GM13976 (cell line): ENCODE measurements around the gene GABBR2.

ENCODE experiments used
- DNase-seq: peaks from one replicate; pipeline ENCODE4 v3.0.0; 2012; ENCODE audit warnings: low spot score
- CTCF ChIP-seq: IDR thresholded peaks from 2 replicates; pipeline ENCODE4 v1.5.1; 2012; ENCODE audit warnings: borderline replicate concordance, mild to moderate bottlenecking; ENCODE audit not compliant: insufficient read depth; ENCODE audit errors: extremely low read depth, missing control alignments, control extremely low read depth
- in situ Hi-C: fragments of 300-500 bp; cut with MboI; formaldehyde crosslinking; loops from one replicate; pipeline ENCODE4 v1.12.0; 2022; ENCODE audit warnings: low sequenced_read_pairs, mixed read lengths, inconsistent platforms; ENCODE audit not compliant: unreplicated experiment

Gene GABBR2

GRCh38 chr9:98724810-98725530, 16.2 kb upstream of the GABBR2 start:
- in situ Hi-C loops: no loop called here
- DNase-seq: no peak
- TF ChIP-seq CTCF: no peak

- no peak for TF ChIP-seq CTCF
- in situ Hi-C loops: no loop called here
- DNase-seq: no peak
Observed at GRCh38 chr9:98721643-98722042, 12.9 kb upstream of the GABBR2 start.

- in situ Hi-C loops: no loop called here
- no peak for DNase-seq
- no peak for TF ChIP-seq CTCF
Observed at GRCh38 chr9:98720402-98720801, 11.7 kb upstream of the GABBR2 start.

- no peak for DNase-seq
- in situ Hi-C loops: no loop called here
- no peak for TF ChIP-seq CTCF
Observed at GRCh38 chr9:98719055-98719454, 10.3 kb upstream of the GABBR2 start.

GRCh38 chr9:98714833-98715232, 6.1 kb upstream of the GABBR2 start:
- in situ Hi-C loops: no loop called here
- TF ChIP-seq CTCF: no peak
- no peak for DNase-seq

GRCh38 chr9:98712987-98713386, 4.3 kb upstream of the GABBR2 start:
- no peak for DNase-seq
- TF ChIP-seq CTCF: no peak
- in situ Hi-C loops: no loop called here
